A549 (cell line): Measurements from ENCODE around the gene PHEX.

ENCODE experiments used
- HOXA7 ChIP-seq: fragments of 250-450 bp; sonication (Bioruptor Pico); IDR thresholded peaks from 2 replicates; pipeline ENCODE4 v1.5.0; 2020; ENCODE audit warnings: mild to moderate bottlenecking, moderate library complexity
- POLR2A ChIP-seq: IDR thresholded peaks from 2 replicates; pipeline ENCODE4 v1.6.1; 2012; ENCODE audit warnings: mild to moderate bottlenecking, low read length
- TF ChIP-seq, protein P1 (sequence below): fragments of >200 bp; sonication (Bioruptor Twin); formaldehyde crosslinking; IDR thresholded peaks from 3 replicates; pipeline ENCODE4 v1.5.1; 2016

DNA sequence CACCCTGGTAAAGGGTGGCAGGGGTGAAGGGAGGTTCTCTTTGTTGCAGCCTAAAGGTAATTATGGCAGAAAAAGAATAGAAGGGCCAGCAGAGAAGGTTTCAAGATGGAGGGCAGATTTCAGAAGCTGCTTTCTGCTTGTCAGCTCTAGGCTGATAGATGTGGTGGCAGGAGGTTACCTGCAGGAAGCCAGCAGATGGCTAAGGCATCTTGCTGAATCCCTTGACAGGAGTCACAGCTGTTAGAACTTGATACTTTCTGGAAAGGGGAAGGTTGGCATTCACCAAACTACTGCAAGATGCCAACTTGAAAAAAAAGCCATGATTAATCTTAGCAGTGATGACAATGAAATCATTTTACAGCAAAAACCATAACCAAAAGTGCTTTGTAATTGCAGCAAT, 171.1 kb downstream of the PHEX start:
- TF ChIP-seq POLR2A, result no peak
- TF ChIP-seq, protein P1, sequence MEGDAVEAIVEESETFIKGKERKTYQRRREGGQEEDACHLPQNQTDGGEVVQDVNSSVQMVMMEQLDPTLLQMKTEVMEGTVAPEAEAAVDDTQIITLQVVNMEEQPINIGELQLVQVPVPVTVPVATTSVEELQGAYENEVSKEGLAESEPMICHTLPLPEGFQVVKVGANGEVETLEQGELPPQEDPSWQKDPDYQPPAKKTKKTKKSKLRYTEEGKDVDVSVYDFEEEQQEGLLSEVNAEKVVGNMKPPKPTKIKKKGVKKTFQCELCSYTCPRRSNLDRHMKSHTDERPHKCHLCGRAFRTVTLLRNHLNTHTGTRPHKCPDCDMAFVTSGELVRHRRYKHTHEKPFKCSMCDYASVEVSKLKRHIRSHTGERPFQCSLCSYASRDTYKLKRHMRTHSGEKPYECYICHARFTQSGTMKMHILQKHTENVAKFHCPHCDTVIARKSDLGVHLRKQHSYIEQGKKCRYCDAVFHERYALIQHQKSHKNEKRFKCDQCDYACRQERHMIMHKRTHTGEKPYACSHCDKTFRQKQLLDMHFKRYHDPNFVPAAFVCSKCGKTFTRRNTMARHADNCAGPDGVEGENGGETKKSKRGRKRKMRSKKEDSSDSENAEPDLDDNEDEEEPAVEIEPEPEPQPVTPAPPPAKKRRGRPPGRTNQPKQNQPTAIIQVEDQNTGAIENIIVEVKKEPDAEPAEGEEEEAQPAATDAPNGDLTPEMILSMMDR, result no peak
- no peak for TF ChIP-seq HOXA7 (CRISPR knock-in tag)
